Thoracic aorta (tissue), 2 donors: ENCODE results near the gene GNB1L. TPM values are rescaled to one million over a fixed set of nuclear protein-coding genes. Genes with fewer than 3 reads are reported as not detected.
A peak's percentile ranks its signal among the peaks of the same experiment; 100 is the strongest.

ENCODE experiments used
- ATAC-seq: fragments of 150-250 bp; one replicate; pipeline ENCODE4 v1.8.0; 2017; ENCODE audit warnings: low read depth; ENCODE audit not compliant: insufficient number of reproducible peaks, low FRiP score
- DNase-seq: peaks from one replicate; pipeline ENCODE4 v3.0.0-alpha.2; 2020; ENCODE audit warnings: low spot score
- H3K27ac ChIP-seq, 2 donors: fragments of 200-600 bp; sonication (generic); 1 replicate in 1 of 2; 2 replicates in 1 of 2; pipeline ENCODE4 v1.5.1; 2016; ENCODE audit warnings: mild to moderate bottlenecking in 2 of 2, moderate library complexity in 2 of 2
- H3K27me3 ChIP-seq: fragments of 200-600 bp; sonication (generic); replicated peaks from 2 replicates; pipeline ENCODE4 v1.6.0; 2016; ENCODE audit warnings: mild to moderate bottlenecking; ENCODE audit not compliant: insufficient read depth
- H3K36me3 ChIP-seq: fragments of 200-600 bp; sonication (generic); one replicate; pipeline ENCODE4 v1.5.1; 2016
- H3K4me1 ChIP-seq, 2 donors: fragments of 200-600 bp; sonication (generic); 1 replicate in 1 of 2; 2 replicates in 1 of 2; pipeline versions ENCODE4 v1.5.1 to v1.6.0; 2016; ENCODE audit warnings: low read depth in 2 of 2, mild to moderate bottlenecking in 1 of 2; ENCODE audit not compliant: control insufficient read depth in 1 of 2
- H3K4me3 ChIP-seq: fragments of 200-600 bp; sonication (generic); 2 replicates; pipeline ENCODE4 v1.5.1; 2016; ENCODE audit warnings: mild to moderate bottlenecking
- H3K9me3 ChIP-seq: fragments of 200-600 bp; sonication (generic); 2 replicates; pipeline ENCODE4 v1.5.1; 2016
- CTCF ChIP-seq: fragments of 200-600 bp; sonication (generic); IDR thresholded peaks from one replicate; pipeline ENCODE4 v1.5.1; 2019; ENCODE audit warnings: antibody characterized with exemption
- total RNA-seq, 2 donors: library from RNA; depleted of rRNA; stranded (reverse); fragments of >200 nt; gene quantifications; one replicate each; pipeline versions ENCODE4 v1.1.0 to v1.2.3, GENCODE V29; 2016

The GNB1L gene
- total RNA-seq, 2 donors from 2014 or later: 2.3 to 7.7 TPM

- Histone ChIP-seq H3K9me3 (no peaks in the 10 kb centered on the region), H3K27ac (peak within 1 kb of the TSS; percentile 5 to 50), H3K36me3 (no peaks in the 10 kb centered on the region), H3K27me3 (peaks cover 7% of the 10 kb centered on the region), H3K4me1 (peaks cover 6 to 19% of the 10 kb centered on the region in 2 donors), H3K4me3 (peak within 1 kb of the TSS; percentile 69)
- no peak for ATAC-seq
- TF ChIP-seq CTCF: no peak
- no peak for DNase-seq
Observed at GRCh38 chr22:19760058-19760950, 94.4 kb downstream of the GNB1L start, which contains the start of gene TBX1. Gene TBX1 (plus strand): TSS chr22:19760778. CDS start chr22:19760844, 66 bp downstream.

- Histone ChIP-seq H3K27me3 (peaks cover 9% of the 10 kb centered on the region), H3K27ac (no peak overlapping the region), H3K4me3 (peak overlapping the region; percentile 62), H3K9me3 (no peaks in the 10 kb centered on the region), H3K36me3 (no peaks in the 10 kb centered on the region), H3K4me1 (peaks cover 9 to 27% of the 10 kb centered on the region in 2 donors)
- DNase-seq (no peak), ATAC-seq (no peak)
- no peak for TF ChIP-seq CTCF
Observed at GRCh38 chr22:19759427-19760057, 95.1 kb downstream of the GNB1L start.

- peaks cover 9 to 27% of the 10 kb centered on the region in 2 donors for H3K4me1 ChIP-seq
- H3K36me3 ChIP-seq: no peaks in the 10 kb centered on the region
- TF ChIP-seq CTCF: no peak
- H3K27me3 ChIP-seq: peaks cover 11% of the 10 kb centered on the region
- H3K9me3 ChIP-seq: no peaks in the 10 kb centered on the region
- no peak overlapping the region for H3K27ac ChIP-seq
- no peak for ATAC-seq
- DNase-seq: no peak
- H3K4me3 ChIP-seq: no peak overlapping the region
Observed at GRCh38 chr22:19758896-19759426, 95.7 kb downstream of the GNB1L start.

DNA sequence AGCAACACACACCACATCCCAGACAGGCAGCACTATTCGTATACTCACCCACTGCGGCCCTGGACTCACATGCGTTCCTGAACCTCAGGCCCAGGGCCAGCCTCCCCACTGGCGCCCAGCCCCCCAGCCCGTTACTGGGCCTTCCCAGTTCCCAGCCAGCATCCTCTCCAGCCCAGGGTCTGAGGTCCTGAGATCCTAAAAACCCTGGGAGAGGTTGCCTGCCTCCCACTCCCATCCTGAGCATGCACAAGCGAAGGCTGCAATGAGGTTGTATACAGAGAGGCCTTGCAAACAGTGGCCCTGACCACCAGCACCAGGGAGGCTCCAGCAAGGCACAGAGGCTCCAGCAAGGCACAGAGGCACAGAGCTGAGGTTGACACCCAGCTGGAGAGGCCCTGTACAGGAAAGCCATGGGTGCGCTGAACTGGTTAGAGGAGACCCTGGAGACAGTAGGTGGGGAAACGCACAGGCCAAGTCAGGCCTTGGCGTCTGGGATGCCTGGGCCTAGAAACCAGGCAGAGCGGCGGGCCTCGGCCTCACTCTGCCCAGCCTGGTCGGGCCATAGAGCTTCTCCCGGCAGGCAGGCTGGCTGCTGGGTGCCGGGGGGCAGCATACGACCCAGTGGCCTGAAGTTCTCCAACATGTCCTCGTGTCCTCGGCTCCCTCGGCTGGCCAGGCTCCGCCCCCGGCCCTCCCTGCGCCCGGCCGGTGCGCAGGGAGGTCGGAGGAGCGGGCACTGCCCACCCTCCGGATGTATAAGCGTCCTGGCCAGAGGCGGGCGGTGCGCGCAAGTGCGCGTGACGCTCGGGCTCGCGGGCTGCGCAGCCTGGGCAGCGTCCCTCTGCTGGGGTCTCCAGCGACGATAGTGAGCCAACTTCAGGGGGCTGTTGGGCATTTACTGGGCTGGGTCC is 96.4 kb downstream of the GNB1L start:
- no peak overlapping the region for H3K27ac ChIP-seq
- no peak for DNase-seq
- TF ChIP-seq CTCF: no peak
- peaks cover 9 to 27% of the 10 kb centered on the region in 2 donors for H3K4me1 ChIP-seq
- peaks cover 11% of the 10 kb centered on the region for H3K27me3 ChIP-seq
- no peaks in the 10 kb centered on the region for H3K36me3 ChIP-seq
- ATAC-seq: no peak
- no peak overlapping the region for H3K4me3 ChIP-seq
- no peaks in the 10 kb centered on the region for H3K9me3 ChIP-seq
